ENCODE data around the gene LTBP1. TPM values are rescaled to one million over a fixed set of nuclear protein-coding genes. Genes with fewer than 3 reads are reported as not detected.

Gene LTBP1
- total RNA-seq, 2 experiments from 2014 or later: 61.1 to 82.6 TPM

DNA sequence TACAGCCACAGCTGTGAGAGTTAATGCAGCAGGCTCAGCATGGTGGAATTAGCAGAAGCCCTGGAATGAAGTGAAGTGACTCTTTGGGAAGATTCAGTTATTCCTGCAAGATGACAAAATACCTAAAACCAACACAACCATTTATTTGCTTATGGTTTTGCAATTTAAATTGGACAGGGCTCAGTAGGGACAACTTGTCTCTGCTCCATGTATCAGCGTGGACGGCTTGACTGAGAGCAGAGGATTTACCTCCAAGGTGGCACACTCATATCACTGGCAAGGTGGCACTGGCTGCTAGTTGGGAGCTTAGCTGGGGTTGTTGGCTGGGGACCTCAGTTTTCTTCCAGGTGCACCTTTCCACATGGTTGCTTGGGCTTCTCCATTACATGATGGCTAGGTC lies 58.3 kb downstream of the LTBP1 start:
- Histone ChIP-seq H3K4me1 (ENCODE audit: insufficient read depth, low read length, poor library complexity, severe bottlenecking) (no peaks in the 10 kb centered on the region), H3K9me2 (ENCODE audit: insufficient read depth, low read length) (no peaks in the 10 kb centered on the region), H3K36me3 (ENCODE audit: insufficient read depth, low read length) (peaks cover 21% of the 10 kb centered on the region), H3K27ac (ENCODE audit: low read depth, low read length, poor library complexity, severe bottlenecking) (no peak overlapping the region), H2AFZ (ENCODE audit: low read length) (no peak overlapping the region), H3K79me2 (ENCODE audit: insufficient read depth, low read depth, low read length) (peaks cover 43% of the 10 kb centered on the region), H3K9me3 (ENCODE audit: low read length) (no peaks in the 10 kb centered on the region), H3K4me3 (ENCODE audit: low read depth, low read length, poor library complexity, severe bottlenecking) (no peak overlapping the region), H3K4me2 (ENCODE audit: low read length) (no peak overlapping the region), H4K20me1 (ENCODE audit: insufficient read depth, low read length) (no peaks in the 10 kb centered on the region)
- POLR2A ChIA-PET: interaction anchor here (0.7 to 1.0 kb wide), 2 partner anchors 13 to 569 kb away, joined by 3 to 4 read pairs; no protein-coding TSS in a partner anchor
- TF ChIP-seq, protein P1, sequence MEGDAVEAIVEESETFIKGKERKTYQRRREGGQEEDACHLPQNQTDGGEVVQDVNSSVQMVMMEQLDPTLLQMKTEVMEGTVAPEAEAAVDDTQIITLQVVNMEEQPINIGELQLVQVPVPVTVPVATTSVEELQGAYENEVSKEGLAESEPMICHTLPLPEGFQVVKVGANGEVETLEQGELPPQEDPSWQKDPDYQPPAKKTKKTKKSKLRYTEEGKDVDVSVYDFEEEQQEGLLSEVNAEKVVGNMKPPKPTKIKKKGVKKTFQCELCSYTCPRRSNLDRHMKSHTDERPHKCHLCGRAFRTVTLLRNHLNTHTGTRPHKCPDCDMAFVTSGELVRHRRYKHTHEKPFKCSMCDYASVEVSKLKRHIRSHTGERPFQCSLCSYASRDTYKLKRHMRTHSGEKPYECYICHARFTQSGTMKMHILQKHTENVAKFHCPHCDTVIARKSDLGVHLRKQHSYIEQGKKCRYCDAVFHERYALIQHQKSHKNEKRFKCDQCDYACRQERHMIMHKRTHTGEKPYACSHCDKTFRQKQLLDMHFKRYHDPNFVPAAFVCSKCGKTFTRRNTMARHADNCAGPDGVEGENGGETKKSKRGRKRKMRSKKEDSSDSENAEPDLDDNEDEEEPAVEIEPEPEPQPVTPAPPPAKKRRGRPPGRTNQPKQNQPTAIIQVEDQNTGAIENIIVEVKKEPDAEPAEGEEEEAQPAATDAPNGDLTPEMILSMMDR (conservative IDR thresholded peaks at IDR 0.05; ENCODE audit: low read length): no peak
- no peak for TF ChIP-seq EZH2phosphoT487 (IDR thresholded peaks at IDR 0.05; ENCODE audit: borderline replicate concordance, low read depth, low read length)
- CTCF ChIA-PET (ENCODE audit: unreplicated experiment): no interaction called here
- no peak for DNase-seq (ENCODE audit: low spot score)
- intact Hi-C loops (cut with micrococcal nuclease; ENCODE audit: unreplicated experiment): no loop called here
- BruUV-seq (replicated peaks): no TSS peak

DNA sequence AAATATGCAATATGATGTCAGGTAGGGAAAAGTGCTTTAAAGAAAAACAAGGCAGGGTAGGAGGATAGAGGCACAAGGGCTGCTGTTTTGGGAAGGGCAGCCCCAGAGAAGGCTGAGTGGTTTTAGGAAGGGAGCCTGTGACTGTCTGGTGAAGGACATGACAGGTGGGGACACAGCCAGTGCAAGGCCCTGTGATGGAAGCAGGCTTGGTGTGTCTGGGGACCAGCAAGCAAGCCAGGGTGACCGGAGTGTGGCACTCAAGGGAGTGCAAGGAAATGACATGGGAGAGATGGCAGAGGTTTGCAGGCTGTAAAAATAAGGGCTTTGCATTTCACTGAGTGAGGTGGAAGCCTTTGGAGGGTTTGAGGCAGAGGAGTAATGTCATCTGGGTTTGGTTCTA lies 62.0 kb downstream of the LTBP1 start:
- H3K9me3 ChIP-seq (ENCODE audit: low read length): no peaks in the 10 kb centered on the region
- no peak overlapping the region for H3K27ac ChIP-seq (ENCODE audit: low read depth, low read length, poor library complexity, severe bottlenecking)
- no peak for TF ChIP-seq EZH2phosphoT487 (IDR thresholded peaks at IDR 0.05; ENCODE audit: borderline replicate concordance, low read depth, low read length)
- TF ChIP-seq, protein P1 (conservative IDR thresholded peaks at IDR 0.05; ENCODE audit: low read length): no peak
- no peaks in the 10 kb centered on the region for H3K4me1 ChIP-seq (ENCODE audit: insufficient read depth, low read length, poor library complexity, severe bottlenecking)
- no peak for DNase-seq (ENCODE audit: low spot score)
- ChIA-PET POLR2A (interaction anchor here (1.1 kb wide), 1 partner anchor 25 kb away, joined by 4 read pairs; no protein-coding TSS in a partner anchor), CTCF (ENCODE audit: unreplicated experiment) (no interaction called here)
- no peaks in the 10 kb centered on the region for H3K9me2 ChIP-seq (ENCODE audit: insufficient read depth, low read length)
- no peaks in the 10 kb centered on the region for H4K20me1 ChIP-seq (ENCODE audit: insufficient read depth, low read length)
- no peak overlapping the region for H3K4me2 ChIP-seq (ENCODE audit: low read length)
- no peak overlapping the region for H3K4me3 ChIP-seq (ENCODE audit: low read depth, low read length, poor library complexity, severe bottlenecking)
- H3K36me3 ChIP-seq (ENCODE audit: insufficient read depth, low read length): peaks cover 31% of the 10 kb centered on the region
- no TSS peak for BruUV-seq (replicated peaks)
- intact Hi-C loops (cut with micrococcal nuclease; ENCODE audit: unreplicated experiment): no loop called here
- no peak overlapping the region for H2AFZ ChIP-seq (ENCODE audit: low read length)
- H3K79me2 ChIP-seq (ENCODE audit: insufficient read depth, low read depth, low read length): peaks cover 46% of the 10 kb centered on the region; the same call in 1 of the 2 replicates

DNA sequence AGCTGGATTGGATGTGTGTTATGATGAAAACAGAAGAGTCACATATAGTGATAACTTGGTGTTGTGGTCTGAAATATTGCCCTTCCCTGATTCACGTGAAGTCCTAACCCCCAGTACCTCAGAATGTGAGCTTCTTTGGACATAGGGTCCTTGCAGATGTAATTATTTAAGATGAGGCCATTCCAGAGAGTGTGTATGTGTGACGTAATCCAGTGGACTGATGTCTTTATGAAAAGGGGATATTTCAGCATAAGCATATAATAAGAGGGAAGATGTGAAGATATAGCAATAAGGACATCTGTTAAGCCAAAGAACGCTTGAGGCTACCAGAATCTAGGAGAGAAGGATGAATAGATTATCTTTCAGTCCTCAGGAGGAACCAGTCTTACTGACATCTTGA lies 62.5 kb downstream of the LTBP1 start:
- Histone ChIP-seq H3K4me3 (ENCODE audit: low read depth, low read length, poor library complexity, severe bottlenecking) (no peak overlapping the region), H3K27ac (ENCODE audit: low read depth, low read length, poor library complexity, severe bottlenecking) (no peak overlapping the region), H4K20me1 (ENCODE audit: insufficient read depth, low read length) (no peaks in the 10 kb centered on the region), H3K4me2 (ENCODE audit: low read length) (no peak overlapping the region), H3K4me1 (ENCODE audit: insufficient read depth, low read length, poor library complexity, severe bottlenecking) (no peaks in the 10 kb centered on the region), H3K9me2 (ENCODE audit: insufficient read depth, low read length) (no peaks in the 10 kb centered on the region), H3K79me2 (ENCODE audit: insufficient read depth, low read depth, low read length) (peaks cover 47% of the 10 kb centered on the region; the same call in 1 of the 2 replicates), H3K36me3 (ENCODE audit: insufficient read depth, low read length) (peaks cover 36% of the 10 kb centered on the region), H3K9me3 (ENCODE audit: low read length) (no peaks in the 10 kb centered on the region), H2AFZ (ENCODE audit: low read length) (no peak overlapping the region)
- intact Hi-C loops (cut with micrococcal nuclease; ENCODE audit: unreplicated experiment): no loop called here
- DNase-seq (ENCODE audit: low spot score): no peak
- ChIA-PET CTCF (ENCODE audit: unreplicated experiment) (no interaction called here), POLR2A (no interaction called here)
- TF ChIP-seq EZH2phosphoT487 (IDR thresholded peaks at IDR 0.05; ENCODE audit: borderline replicate concordance, low read depth, low read length): no peak
- TF ChIP-seq, protein P1 (conservative IDR thresholded peaks at IDR 0.05; ENCODE audit: low read length): no peak
- no TSS peak for BruUV-seq (replicated peaks)
